K562 (cell line): Measurements from ENCODE around the gene VENTX. TPM values are rescaled to one million over a fixed set of nuclear protein-coding genes. Genes with fewer than 3 reads are reported as not detected.

Experiments
- ATAC-seq: fragments of 200-7000 bp; cut with Tn5 transposase; 3 replicates; pipeline ENCODE4 v1.9.1; 2020; ENCODE audit warnings: moderate library complexity
- BruUV-seq: library from RNA; stranded (reverse); fragments of 400-500 nt; replicated peaks from 2 replicates; lab custom pipeline; 2021; lab: Mats Ljungman, UMichigan
- CTCF ChIA-PET: fragments of 300-600 bp; formaldehyde crosslinking; extraction: SDS; loops from one replicate; lab custom pipeline; 2021; ENCODE audit warnings: low intra/inter-chr PET ratio; lab: Yijun Ruan, JAX
- POLR2A ChIA-PET: fragments of 300-600, 350-650 bp; sonication (Branson Sonifier 250); formaldehyde crosslinking; extraction: SDS; loops from one replicate; lab custom pipeline; 2021; ENCODE audit warnings: antibody characterized with exemption, inconsistent platforms; lab: Yijun Ruan, JAX
- DNase-seq, 4 experiments: peaks; one replicate each; pipeline versions ENCODE4 v3.0.0 to v3.0.0-alpha.2; 2011 to 2018; ENCODE audit warnings: low spot score in 3 of 4, mixed read lengths in 3 of 4; ENCODE audit errors: extremely low read depth in 1 of 4
- FAIRE-seq: peaks from 2 replicates; lab custom pipeline; 2011; peaks lifted over from hg19 to GRCh38; lab: Jason Lieb, UNC
- H2AFZ ChIP-seq: 2 replicates; pipeline ENCODE4 v1.6.0; 2011; ENCODE audit warnings: low read depth, low read length, control low read depth, inconsistent platforms
- H3K27ac ChIP-seq: fragments of 200-600 bp; 3 replicates; pipeline ENCODE4 v1.8.0; 2011; ENCODE audit warnings: low read depth, mild to moderate bottlenecking, control low read depth, inconsistent platforms, low read length, moderate library complexity, mixed read lengths; ENCODE audit errors: extremely low read depth
- H3K27me3 ChIP-seq, 2 experiments: fragments of 300-600 bp in 1 of 2; 2 replicates in 1 of 2; 3 replicates in 1 of 2; pipeline versions ENCODE4 v1.6.0 to v1.8.0; 2011; ENCODE audit warnings: inconsistent platforms in 2 of 2, low read length in 2 of 2, mild to moderate bottlenecking in 1 of 2, mixed read lengths in 1 of 2, moderate library complexity in 1 of 2; ENCODE audit not compliant: control insufficient read depth in 2 of 2, insufficient read depth in 2 of 2
- H3K36me3 ChIP-seq: fragments of 300-600 bp; 3 replicates; pipeline ENCODE4 v1.8.0; 2011; ENCODE audit warnings: mild to moderate bottlenecking, low read length, inconsistent platforms; ENCODE audit not compliant: control insufficient read depth, insufficient read depth
- H3K4me1 ChIP-seq, 2 experiments: fragments of 200-600 bp in 1 of 2; replicated peaks in 1 of 2; 2 replicates in 1 of 2; 3 replicates in 1 of 2; pipeline versions ENCODE4 v1.5.1 to v1.8.0; 2011; ENCODE audit warnings: inconsistent platforms in 2 of 2, low read length in 2 of 2, mild to moderate bottlenecking in 1 of 2, mixed read lengths in 1 of 2, moderate library complexity in 1 of 2; ENCODE audit not compliant: control insufficient read depth in 2 of 2, insufficient read depth in 2 of 2
- H3K4me2 ChIP-seq: 2 replicates; pipeline ENCODE4 v1.6.1; 2011; ENCODE audit warnings: low read length, control low read depth, inconsistent platforms, mixed read lengths; ENCODE audit not compliant: insufficient read depth
- H3K4me3 ChIP-seq: fragments of 200-600 bp; sonication (generic), shearing (Covaris generic); 2 replicates; pipeline ENCODE4 v1.5.1; 2016; ENCODE audit warnings: control low read depth, inconsistent platforms
- H3K79me2 ChIP-seq: fragments of 200-600 bp; 3 replicates; pipeline ENCODE4 v1.8.0; 2011; ENCODE audit warnings: low read length, inconsistent platforms; ENCODE audit not compliant: control insufficient read depth, insufficient read depth
- H3K9ac ChIP-seq, 2 experiments: 2 replicates each; pipeline versions ENCODE4 v1.6.0 to v1.6.1; 2011; ENCODE audit warnings: low read depth in 2 of 2, low read length in 2 of 2, control low read depth in 1 of 2, inconsistent platforms in 1 of 2, mild to moderate bottlenecking in 1 of 2, mixed read lengths in 1 of 2; ENCODE audit not compliant: insufficient read depth in 1 of 2
- H3K9me1 ChIP-seq: one replicate; pipeline ENCODE4 v1.6.0; 2011; ENCODE audit warnings: inconsistent platforms, mild to moderate bottlenecking, low read length, moderate library complexity; ENCODE audit not compliant: control insufficient read depth, insufficient read depth
- H3K9me3 ChIP-seq: replicated peaks from 2 replicates; pipeline ENCODE4 v1.5.1; 2011; ENCODE audit warnings: low read depth, low read length, inconsistent platforms; ENCODE audit not compliant: control insufficient read depth, insufficient read depth
- H4K20me1 ChIP-seq: replicated peaks from 2 replicates; pipeline ENCODE4 v1.6.1; 2011; ENCODE audit warnings: low read length, inconsistent platforms, mixed read lengths; ENCODE audit not compliant: control insufficient read depth, insufficient read depth
- ATF6 ChIP-seq: sonication (generic); formaldehyde crosslinking; IDR thresholded peaks from 2 replicates; pipeline ENCODE4 v1.4.0; 2020; ENCODE audit warnings: mild to moderate bottlenecking, missing genetic modification reagents
- CC2D1A ChIP-seq: fragments of 450-650 bp; IDR thresholded peaks from 2 replicates; pipeline ENCODE4 v1.6.1; 2017; ENCODE audit warnings: mild to moderate bottlenecking
- FOXK2 ChIP-seq, 2 experiments: fragments of 450-650 bp; IDR thresholded peaks in 1 of 2; conservative IDR thresholded peaks in 1 of 2; 2 replicates each; pipeline ENCODE4 v1.6.1; 2016; ENCODE audit warnings: low read depth in 2 of 2, mild to moderate bottlenecking in 1 of 2
- IRF2 ChIP-seq: sonication (generic); formaldehyde crosslinking; IDR thresholded peaks from 2 replicates; pipeline ENCODE4 v1.8.1; 2022; ENCODE audit warnings: mild to moderate bottlenecking, missing genetic modification reagents
- MAFF ChIP-seq: IDR thresholded peaks from 2 replicates; pipeline ENCODE4 v1.6.1; 2012; ENCODE audit warnings: low read length, improper control_type of control experiment
- NBN ChIP-seq: fragments of 450-650 bp; IDR thresholded peaks from 2 replicates; pipeline ENCODE4 v1.6.1; 2016; ENCODE audit warnings: low read depth, mild to moderate bottlenecking
- NR2C2 ChIP-seq, 2 experiments: fragments of 200-800 bp in 1 of 2; sonication (Bioruptor generic) in 1 of 2; sonication (generic) in 1 of 2; formaldehyde crosslinking in 1 of 2; IDR thresholded peaks; 2 replicates each; pipeline versions ENCODE4 v1.6.1 to v1.8.0; 2016 to 2022; ENCODE audit warnings: mild to moderate bottlenecking in 1 of 2, missing compliant biosample characterization in 1 of 2, missing genetic modification characterization in 1 of 2, missing genetic modification reagents in 1 of 2
- PHB ChIP-seq: fragments of 250-450 bp; sonication (Bioruptor Pico); IDR thresholded peaks from 2 replicates; pipeline ENCODE4 v1.5.0; 2021
- PML ChIP-seq: IDR thresholded peaks from 2 replicates; pipeline ENCODE4 v1.6.1; 2012; ENCODE audit warnings: low read length, inconsistent platforms
- POLR2G ChIP-seq: fragments of 200-400 bp; formaldehyde crosslinking; IDR thresholded peaks from 2 replicates; pipeline ENCODE4 v1.6.1; 2017; ENCODE audit warnings: low read depth, mild to moderate bottlenecking, antibody characterized with exemption, low read length, moderate library complexity
- POU5F1 ChIP-seq: fragments of 150-350 bp; IDR thresholded peaks from 2 replicates; pipeline ENCODE4 v1.6.1; 2014; ENCODE audit warnings: borderline replicate concordance, low read length, low read depth, mild to moderate bottlenecking; ENCODE audit not compliant: partially characterized antibody
- PRPF4 ChIP-seq: fragments of 200-400 bp; formaldehyde crosslinking; IDR thresholded peaks from one replicate; pipeline ENCODE4 v1.6.1; 2017; ENCODE audit warnings: low read length, low read depth, mild to moderate bottlenecking; ENCODE audit not compliant: insufficient read depth, poor library complexity, severe bottlenecking
- RBM25 ChIP-seq: fragments of 200-400 bp; formaldehyde crosslinking; IDR thresholded peaks from 2 replicates; pipeline ENCODE4 v1.6.1; 2018; ENCODE audit warnings: low read length, low read depth, moderate library complexity; ENCODE audit not compliant: severe bottlenecking
- SMC3 ChIP-seq: conservative IDR thresholded peaks from 2 replicates; pipeline ENCODE4 v1.6.1; 2011; ENCODE audit warnings: low read depth, low read length, improper control_type of control experiment; ENCODE audit not compliant: insufficient read depth
- ZNF75A ChIP-seq: fragments of 450-650 bp; formaldehyde crosslinking; IDR thresholded peaks from 2 replicates; pipeline ENCODE4 v1.4.0; 2020; ENCODE audit warnings: mild to moderate bottlenecking
- WGBS: fragments of 100-300 bp; shearing (Covaris generic); methylation state at CpG from one replicate; pipeline ENCODE4 v1.1.6; 2016; ENCODE audit warnings: low coverage, mixed read lengths; ENCODE audit not compliant: insufficient coverage; ENCODE audit errors: missing lambda C conversion rate; 5-methylcytosine and 5-hydroxymethylcytosine counted together
- in situ Hi-C: fragments of 300-500 bp; cut with MboI; formaldehyde crosslinking; loops from 4 replicates; pipeline ENCODE4 v1.15.0; 2018; ENCODE audit warnings: inconsistent platforms, mixed read lengths
- intact Hi-C: fragments of 100-400 bp; cut with micrococcal nuclease; formaldehyde crosslinking; loops from 2 replicates; pipeline ENCODE4 v1.14.2; 2022
- polyA plus RNA-seq, 8 experiments: library from polyadenylated mRNA; depleted of rRNA in 4 of 8; stranded (reverse) in 5 of 8; unstranded in 3 of 8; fragments of >200 nt; fragmentation: Nextera tagmentation in 2 of 8; fragmentation: Illumina TruSeq in 1 of 8; extraction: Ambion mirVana in 2 of 8; extraction: Trizol in 1 of 8; gene quantifications; 2 replicates each; pipeline versions ENCODE4 v1.2.1 to v1.2.3, GENCODE V29; 2011 to 2014; ENCODE audit warnings: inconsistent platforms in 1 of 8, missing spikeins in 1 of 8
- total RNA-seq, 7 experiments: library from RNA; depleted of rRNA in 6 of 7; stranded (reverse); fragments of >200 nt in 6 of 7; fragmentation: Illumina TruSeq in 2 of 7; extraction: Trizol in 2 of 7; gene quantifications; 2 replicates each; pipeline versions ENCODE4 v1.2.1 to v1.2.3, GENCODE V29; 2011 to 2021; ENCODE audit warnings: low replicate concordance in 1 of 7
- TF ChIP-seq, protein P1 (sequence below), 2 experiments: fragments of 450-650 bp; IDR thresholded peaks; 2 replicates each; pipeline ENCODE4 v1.6.1; 2016

VENTX gene
- total and polyA plus RNA-seq, 9 of the 15 experiments (the other 6 are each of a cell fraction or from before 2014, with no cell fraction given) = 0.07 to 0.70 (median 0.20) TPM; not detected in 1

DNA sequence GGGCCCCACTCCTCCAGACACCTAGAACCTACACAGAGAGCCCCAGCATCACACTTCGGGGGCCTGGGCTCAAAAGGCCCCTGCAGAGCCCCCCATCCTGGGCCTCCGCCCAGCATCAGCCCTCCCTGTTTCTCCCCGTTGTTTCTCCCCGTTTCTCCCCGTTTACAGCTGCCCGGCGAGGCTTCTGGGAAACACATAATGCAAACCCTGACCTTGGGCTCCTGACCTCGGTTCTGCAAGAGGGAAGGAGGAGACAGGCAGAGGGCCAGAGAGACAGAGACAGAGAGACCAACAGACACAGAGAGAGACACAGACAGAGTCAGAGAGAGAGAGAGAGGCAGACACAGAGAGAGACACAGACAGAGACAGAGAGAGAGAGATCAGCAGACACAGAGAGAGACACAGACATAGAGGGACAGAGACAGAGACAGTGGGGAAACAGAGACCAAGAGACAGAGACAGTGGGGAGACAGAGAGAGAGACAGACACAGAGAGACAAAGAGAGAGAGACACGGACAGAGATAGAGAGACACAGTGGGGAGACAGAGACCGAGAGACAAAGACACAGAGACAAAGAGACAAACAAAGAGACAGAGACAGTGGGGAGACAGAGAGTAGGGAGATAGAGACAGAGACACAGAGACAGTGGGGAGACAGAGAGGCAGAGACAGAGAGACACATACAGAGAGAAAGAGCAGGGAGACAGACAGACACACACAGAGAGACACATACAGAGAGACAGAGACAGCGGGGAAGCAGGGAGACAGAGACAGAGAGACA, 12.5 kb downstream of the VENTX start:
- Histone ChIP-seq H3K4me1 (peaks cover 28 to 78% of the 10 kb centered on the region in 2 experiments), H3K9ac (peak overlapping the region in 1 of 2 experiments; percentile 61; a peak in 1 of 4 replicates), H3K9me3 (no peaks in the 10 kb centered on the region), H2AFZ (peak overlapping the region; percentile 81), H3K4me2 (no peak overlapping the region), H3K9me1 (no peaks in the 10 kb centered on the region), H3K4me3 (no peak overlapping the region), H3K27ac (no peak overlapping the region), H3K36me3 (no peaks in the 10 kb centered on the region), H4K20me1 (no peaks in the 10 kb centered on the region), H3K79me2 (no peaks in the 10 kb centered on the region), H3K27me3 (no peaks in the 10 kb centered on the region; a peak in 1 of 5 replicates)
- no TSS peak for BruUV-seq
- intact Hi-C loops = loop anchor here (5.0 kb wide), 1 partner anchor 108 kb away; no protein-coding TSS in a partner anchor
- DNase-seq (no peak), FAIRE-seq (peak; percentile 72), ATAC-seq (no peak)
- POLR2A ChIA-PET = interaction anchor here (0.6 kb wide), 1 partner anchor 22 kb away, joined by 3 read pairs; no protein-coding TSS in a partner anchor
- CTCF ChIA-PET = no interaction called here
- in situ Hi-C loops = loop anchor here (5.0 kb wide), 2 partner anchors 57 to 103 kb away; partner anchors contain the start of genes TUBGCP2 and ZNF511
- WGBS = 10% methylated on average over 2 of the region's 11 CpGs
- TF ChIP-seq ATF6 (CRISPR knock-in tag) (no peak), PHB (CRISPR knock-in tag) (no peak), CC2D1A (0 out of 2 replicates have a peak, but pooled peaks have one; percentile 25), IRF2 (CRISPR knock-in tag) (no peak), NR2C2 (CRISPR knock-in tag; IDR thresholded peaks at IDR 0.05) (no peak), NR2C2 (tag; IDR thresholded peaks at IDR 0.05) (no peak), PML (no peak), PRPF4 (no peak), NBN (no peak), ZNF75A (CRISPR knock-in tag) (no peak), SMC3 (no peak), MAFF (no peak), POLR2G (no peak), RBM25 (no peak), POU5F1 (no peak), FOXK2 (conservative IDR thresholded peaks at IDR 0.05 in 1 of 2, IDR thresholded peaks at IDR 0.05 in 1 of 2; ENCODE audit: low read depth in 2 of 2) (no peak)
- TF ChIP-seq, protein P1, sequence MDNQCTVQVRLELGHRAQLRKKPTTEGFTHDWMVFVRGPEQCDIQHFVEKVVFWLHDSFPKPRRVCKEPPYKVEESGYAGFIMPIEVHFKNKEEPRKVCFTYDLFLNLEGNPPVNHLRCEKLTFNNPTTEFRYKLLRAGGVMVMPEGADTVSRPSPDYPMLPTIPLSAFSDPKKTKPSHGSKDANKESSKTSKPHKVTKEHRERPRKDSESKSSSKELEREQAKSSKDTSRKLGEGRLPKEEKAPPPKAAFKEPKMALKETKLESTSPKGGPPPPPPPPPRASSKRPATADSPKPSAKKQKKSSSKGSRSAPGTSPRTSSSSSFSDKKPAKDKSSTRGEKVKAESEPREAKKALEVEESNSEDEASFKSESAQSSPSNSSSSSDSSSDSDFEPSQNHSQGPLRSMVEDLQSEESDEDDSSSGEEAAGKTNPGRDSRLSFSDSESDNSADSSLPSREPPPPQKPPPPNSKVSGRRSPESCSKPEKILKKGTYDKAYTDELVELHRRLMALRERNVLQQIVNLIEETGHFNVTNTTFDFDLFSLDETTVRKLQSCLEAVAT (IDR thresholded peaks at IDR 0.05) = no peak
